OCI-LY3 (cell line): ENCODE measurements around the gene HNRNPDL.

Source experiments
- H2AFZ ChIP-seq: fragments of 200-600, 300-600 bp; shearing (Covaris generic); 2 replicates; pipeline ENCODE4 v1.6.0; 2014; ENCODE audit warnings: antibody characterized with exemption, low read depth, low read length
- H3K27ac ChIP-seq: fragments of 200-600, 300-600 bp; sonication (generic); 2 replicates; pipeline ENCODE4 v1.5.1; 2014; ENCODE audit warnings: mild to moderate bottlenecking, low read length, moderate library complexity, mixed read lengths
- H3K27me3 ChIP-seq: fragments of 200-600, 300-600 bp; sonication (generic); 2 replicates; pipeline ENCODE4 v1.6.1; 2014; ENCODE audit warnings: low read depth, low read length, mixed read lengths
- H3K36me3 ChIP-seq: fragments of 200-600, 300-600 bp; sonication (generic); replicated peaks from 2 replicates; pipeline ENCODE3; 2014; ENCODE audit warnings: low read depth, low read length, mixed read lengths
- H3K4me1 ChIP-seq: fragments of 300-600, 200-600 bp; sonication (generic); 2 replicates; pipeline ENCODE4 v1.6.1; 2014; ENCODE audit warnings: low read length, mixed read lengths
- H3K4me2 ChIP-seq: fragments of 200-600, 300-600 bp; sonication (generic); 2 replicates; pipeline ENCODE4 v1.6.1; 2014; ENCODE audit warnings: low read length, mixed read lengths
- H3K4me3 ChIP-seq: fragments of 300-600, 200-600 bp; sonication (generic); 2 replicates; pipeline ENCODE4 v1.5.1; 2014; ENCODE audit warnings: antibody characterized with exemption, mild to moderate bottlenecking, low read length, moderate library complexity
- H3K79me2 ChIP-seq: fragments of 300-600, 200-600 bp; shearing (Covaris generic); 2 replicates; pipeline ENCODE4 v1.6.1; 2014; ENCODE audit warnings: mild to moderate bottlenecking, low read length, mixed read lengths
- H3K9ac ChIP-seq: fragments of 300-600, 200-600 bp; shearing (Covaris generic); 2 replicates; pipeline ENCODE4 v1.6.0; 2014; ENCODE audit warnings: mild to moderate bottlenecking, low read length, moderate library complexity
- H3K9me3 ChIP-seq: fragments of 200-600, 300-600 bp; shearing (Covaris generic); 2 replicates; pipeline ENCODE4 v1.6.1; 2014; ENCODE audit warnings: low read length, mixed read lengths; ENCODE audit not compliant: insufficient read depth
- H4K20me1 ChIP-seq: fragments of 200-600, 300-600 bp; sonication (generic); 2 replicates; pipeline ENCODE4 v1.6.1; 2016; ENCODE audit warnings: low read length, mixed read lengths; ENCODE audit not compliant: insufficient read depth
- EZH2phosphoT487 ChIP-seq: fragments of 200-600 bp; shearing (Covaris generic); IDR thresholded peaks from 2 replicates; pipeline ENCODE4 v1.6.1; 2018; ENCODE audit warnings: antibody characterized with exemption, mixed run types, low read depth
- TF ChIP-seq, protein P1 (sequence below): fragments of 200-600, 300-600 bp; sonication (generic); IDR thresholded peaks from 2 replicates; pipeline ENCODE4 v1.5.1; 2014; ENCODE audit warnings: antibody characterized with exemption, low read length, low read depth

The HNRNPDL gene

GRCh38 chr4:82432596-82432995 is 2.3 kb upstream of the HNRNPDL start:
- Histone ChIP-seq H4K20me1 (peaks cover 50% of the 10 kb centered on the region), H2AFZ (no peak overlapping the region), H3K4me2 (no peak overlapping the region), H3K9me3 (no peaks in the 10 kb centered on the region), H3K4me1 (peaks cover 14% of the 10 kb centered on the region), H3K79me2 (peaks cover 96% of the 10 kb centered on the region), H3K27me3 (no peaks in the 10 kb centered on the region), H3K27ac (no peak overlapping the region), H3K9ac (no peak overlapping the region), H3K36me3 (peaks cover 40% of the 10 kb centered on the region), H3K4me3 (no peak overlapping the region)
- TF ChIP-seq EZH2phosphoT487: no peak

DNA sequence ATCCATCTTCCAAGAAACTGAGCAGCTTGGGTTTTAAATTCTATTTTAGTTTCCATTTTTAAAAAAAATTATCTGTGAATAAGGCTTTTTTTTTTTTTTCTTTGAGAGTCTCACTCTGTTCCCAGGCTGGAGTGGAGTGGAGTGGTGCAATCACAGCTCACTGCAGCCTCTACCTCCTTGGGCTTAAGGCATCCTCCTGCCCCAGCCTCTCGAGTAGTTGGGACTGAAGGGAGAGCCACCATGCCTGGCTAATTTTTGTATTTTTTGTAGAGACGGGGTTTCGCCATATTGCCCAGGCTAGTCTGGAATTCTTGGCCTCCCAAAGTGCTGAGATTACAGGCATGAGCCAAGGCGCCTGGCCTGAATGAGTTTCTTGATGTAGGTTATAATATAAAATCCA is 1.6 kb upstream of the HNRNPDL start:
- peaks cover 96% of the 10 kb centered on the region for H3K79me2 ChIP-seq
- H3K4me3 ChIP-seq: peak overlapping the region; percentile 99
- H3K27ac ChIP-seq: no peak overlapping the region
- H3K27me3 ChIP-seq: no peaks in the 10 kb centered on the region
- H3K9ac ChIP-seq: peak overlapping the region; percentile 100
- peak overlapping the region; percentile 97 for H3K4me2 ChIP-seq
- no peaks in the 10 kb centered on the region for H3K9me3 ChIP-seq
- H4K20me1 ChIP-seq: peaks cover 51% of the 10 kb centered on the region
- H3K36me3 ChIP-seq: peaks cover 43% of the 10 kb centered on the region
- H3K4me1 ChIP-seq: peaks cover 18% of the 10 kb centered on the region
- TF ChIP-seq, protein P1, sequence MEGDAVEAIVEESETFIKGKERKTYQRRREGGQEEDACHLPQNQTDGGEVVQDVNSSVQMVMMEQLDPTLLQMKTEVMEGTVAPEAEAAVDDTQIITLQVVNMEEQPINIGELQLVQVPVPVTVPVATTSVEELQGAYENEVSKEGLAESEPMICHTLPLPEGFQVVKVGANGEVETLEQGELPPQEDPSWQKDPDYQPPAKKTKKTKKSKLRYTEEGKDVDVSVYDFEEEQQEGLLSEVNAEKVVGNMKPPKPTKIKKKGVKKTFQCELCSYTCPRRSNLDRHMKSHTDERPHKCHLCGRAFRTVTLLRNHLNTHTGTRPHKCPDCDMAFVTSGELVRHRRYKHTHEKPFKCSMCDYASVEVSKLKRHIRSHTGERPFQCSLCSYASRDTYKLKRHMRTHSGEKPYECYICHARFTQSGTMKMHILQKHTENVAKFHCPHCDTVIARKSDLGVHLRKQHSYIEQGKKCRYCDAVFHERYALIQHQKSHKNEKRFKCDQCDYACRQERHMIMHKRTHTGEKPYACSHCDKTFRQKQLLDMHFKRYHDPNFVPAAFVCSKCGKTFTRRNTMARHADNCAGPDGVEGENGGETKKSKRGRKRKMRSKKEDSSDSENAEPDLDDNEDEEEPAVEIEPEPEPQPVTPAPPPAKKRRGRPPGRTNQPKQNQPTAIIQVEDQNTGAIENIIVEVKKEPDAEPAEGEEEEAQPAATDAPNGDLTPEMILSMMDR: no peak
- no peak for TF ChIP-seq EZH2phosphoT487
- no peak overlapping the region for H2AFZ ChIP-seq

GRCh38 chr4:82430964-82431745 is 893 bp upstream of the HNRNPDL start:
- peak overlapping the region; percentile 99 for H3K4me3 ChIP-seq
- H3K79me2 ChIP-seq: peaks cover 96% of the 10 kb centered on the region
- H3K9ac ChIP-seq: peak overlapping the region; percentile 100
- H3K4me1 ChIP-seq: peaks cover 18% of the 10 kb centered on the region
- TF ChIP-seq EZH2phosphoT487: no peak
- TF ChIP-seq, protein P1: no peak
- peaks cover 53% of the 10 kb centered on the region for H4K20me1 ChIP-seq
- peak overlapping the region; percentile 91 for H3K27ac ChIP-seq
- peaks cover 47% of the 10 kb centered on the region for H3K36me3 ChIP-seq
- no peaks in the 10 kb centered on the region for H3K27me3 ChIP-seq
- H3K9me3 ChIP-seq: no peaks in the 10 kb centered on the region
- H3K4me2 ChIP-seq: peak overlapping the region; percentile 97
- peak overlapping the region; percentile 88 for H2AFZ ChIP-seq

DNA sequence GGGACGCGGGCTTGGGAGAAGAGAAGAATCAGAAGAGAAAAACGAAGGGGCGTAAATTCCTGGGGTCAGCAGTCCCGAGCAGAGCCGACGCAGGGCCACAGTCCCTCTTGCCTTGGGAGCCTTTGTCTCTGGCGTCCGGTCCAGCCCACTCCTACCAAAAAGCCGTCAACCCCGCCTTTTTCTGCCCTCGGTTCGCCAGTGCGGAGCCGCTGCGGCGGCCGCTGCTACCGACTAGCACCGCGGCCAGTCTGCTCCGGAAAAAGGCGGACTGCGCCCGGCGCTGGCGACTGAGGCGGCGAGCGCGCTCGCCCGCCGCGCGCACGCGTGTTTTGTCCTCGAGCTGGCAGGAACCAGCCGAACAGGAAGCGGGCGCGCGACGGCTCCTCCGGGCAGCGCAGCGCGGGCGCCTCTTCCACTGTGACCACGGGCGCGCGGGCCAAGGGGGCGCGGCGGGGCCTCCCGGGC is 502 bp downstream of the HNRNPDL start:
- H3K4me2 ChIP-seq: peak overlapping the region; percentile 71
- peak overlapping the region; percentile 63; the same call in 1 of the 2 replicates for H2AFZ ChIP-seq
- H3K4me1 ChIP-seq: peaks cover 18% of the 10 kb centered on the region
- H3K27ac ChIP-seq: peak overlapping the region; percentile 91
- no peaks in the 10 kb centered on the region for H3K9me3 ChIP-seq
- peaks cover 94% of the 10 kb centered on the region for H3K79me2 ChIP-seq
- peak overlapping the region; percentile 99 for H3K4me3 ChIP-seq
- peaks cover 53% of the 10 kb centered on the region for H3K36me3 ChIP-seq
- peaks cover 55% of the 10 kb centered on the region for H4K20me1 ChIP-seq
- peak overlapping the region; percentile 100 for H3K9ac ChIP-seq
- H3K27me3 ChIP-seq: no peaks in the 10 kb centered on the region
- no peak for TF ChIP-seq EZH2phosphoT487
